Smooth muscle cell (in vitro differentiated cells): ENCODE measurements around the gene OR9Q1. TPM values are rescaled to one million over a fixed set of nuclear protein-coding genes. Genes with fewer than 3 reads are reported as not detected.

Source experiments
- DNase-seq: peaks from one replicate; lab custom pipeline; 2025; ENCODE audit not compliant: unreplicated experiment; lab: John Stamatoyannopoulos, UW
- H2AFZ ChIP-seq: fragments of 200-600 bp; sonication (generic); 2 replicates; pipeline ENCODE4 v1.6.0; 2016; ENCODE audit warnings: antibody characterized with exemption, low read depth, mild to moderate bottlenecking
- H3F3A ChIP-seq: fragments of 200-600 bp; sonication (generic); 2 replicates; pipeline ENCODE4 v1.6.0; 2017; ENCODE audit warnings: antibody characterized with exemption, low read depth
- H3K27ac ChIP-seq: fragments of 200-600 bp; sonication (generic); 2 replicates; pipeline ENCODE4 v1.5.1; 2016; ENCODE audit warnings: low read depth, mild to moderate bottlenecking
- H3K27me3 ChIP-seq: fragments of 200-600 bp; sonication (generic); 2 replicates; pipeline ENCODE4 v1.6.1; 2016; ENCODE audit warnings: low read depth, mild to moderate bottlenecking
- H3K36me3 ChIP-seq: fragments of 200-600 bp; sonication (generic); 2 replicates; pipeline ENCODE4 v1.5.1; 2016; ENCODE audit warnings: low read depth
- H3K4me1 ChIP-seq: fragments of 200-600 bp; sonication (generic); 2 replicates; pipeline ENCODE4 v1.5.1; 2016; ENCODE audit warnings: low read depth
- H3K4me2 ChIP-seq: fragments of 200-600 bp; sonication (generic); 2 replicates; pipeline ENCODE4 v1.6.0; 2016; ENCODE audit warnings: mild to moderate bottlenecking
- H3K4me3 ChIP-seq: fragments of 200-600 bp; sonication (generic); 2 replicates; pipeline ENCODE4 v1.5.1; 2016; ENCODE audit warnings: mild to moderate bottlenecking
- H3K79me2 ChIP-seq: fragments of 200-600 bp; sonication (generic); 2 replicates; pipeline ENCODE4 v1.6.0; 2016; ENCODE audit warnings: low read depth, mild to moderate bottlenecking
- H3K9ac ChIP-seq: fragments of 200-600 bp; sonication (generic); 2 replicates; pipeline ENCODE4 v1.6.0; 2016; ENCODE audit warnings: low read depth
- H3K9me3 ChIP-seq: fragments of 200-600 bp; sonication (generic); replicated peaks from 2 replicates; pipeline ENCODE4 v1.5.1; 2016; ENCODE audit warnings: low read depth
- H4K20me1 ChIP-seq: fragments of 200-600 bp; sonication (generic); 2 replicates; pipeline ENCODE4 v1.6.0; 2016; ENCODE audit warnings: low read depth
- CTCF ChIP-seq: fragments of 200-600 bp; sonication (generic); IDR thresholded peaks from 2 replicates; pipeline ENCODE4 v1.5.1; 2017; ENCODE audit warnings: borderline replicate concordance, mild to moderate bottlenecking, antibody characterized with exemption; ENCODE audit not compliant: insufficient read depth, poor library complexity, severe bottlenecking
- WGBS: methylation state at CpG from one replicate; pipeline ENCODE4 v1.1.7; 2016; ENCODE audit warnings: low lambda C conversion rate; 5-methylcytosine and 5-hydroxymethylcytosine counted together
- polyA plus RNA-seq: library from polyadenylated mRNA; unstranded; fragments of >200 nt; fragmentation: Nextera tagmentation; extraction: Ambion mirVana; gene quantifications from 2 replicates; pipeline ENCODE4 v1.2.1, GENCODE V29; 2016
- total RNA-seq: library from RNA; depleted of rRNA; stranded (reverse); fragments of >200 nt; gene quantifications from 2 replicates; pipeline ENCODE4 v1.2.3, GENCODE V29; 2014

Gene OR9Q1
- total and polyA plus RNA-seq, 2 experiments from 2014 or later: not detected

DNA sequence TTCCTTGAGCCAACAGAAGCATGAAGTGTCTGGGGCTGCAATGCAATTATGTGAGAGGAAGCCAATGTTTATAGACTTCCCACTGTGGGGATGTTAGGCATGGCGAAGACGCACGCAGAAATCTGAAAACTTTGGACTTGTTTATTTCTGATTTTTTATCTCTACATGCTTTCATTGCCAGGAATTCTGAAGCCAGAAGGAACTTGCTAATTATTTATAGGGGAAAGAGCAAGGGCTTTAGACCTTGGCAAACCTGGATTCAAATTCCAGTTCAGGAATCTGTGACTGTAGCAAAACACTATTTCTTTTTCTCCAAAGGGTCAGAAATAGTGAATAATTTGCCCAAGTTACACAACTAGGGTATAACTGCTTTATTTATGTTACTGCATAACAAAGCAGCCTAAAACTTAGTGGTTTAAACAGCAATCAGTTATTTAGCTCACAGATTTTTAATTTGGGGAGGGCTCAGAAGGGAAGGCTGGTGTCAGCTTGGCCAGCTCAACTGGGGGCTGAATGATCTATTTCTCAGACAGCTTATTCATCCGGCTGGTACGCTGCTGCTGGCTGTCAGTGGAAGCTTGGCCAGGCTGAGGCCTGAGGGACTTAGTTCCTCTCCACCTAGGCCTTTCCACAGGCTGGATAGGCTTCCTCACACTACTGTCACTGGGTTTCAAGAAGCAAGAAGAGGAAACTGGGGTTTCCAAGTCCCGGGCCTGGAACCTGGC, 5.2 kb downstream of the OR9Q1 start:
- H3K36me3 ChIP-seq: no peaks in the 10 kb centered on the region
- H3K27ac ChIP-seq: peak overlapping the region; percentile 77
- WGBS: 57% methylated on average over 6 of the region's 6 CpGs
- H3K4me3 ChIP-seq: no peak overlapping the region
- no peak overlapping the region for H2AFZ ChIP-seq
- no peaks in the 10 kb centered on the region for H4K20me1 ChIP-seq
- TF ChIP-seq CTCF: no peak
- no peaks in the 10 kb centered on the region for H3K79me2 ChIP-seq
- no peaks in the 10 kb centered on the region for H3K27me3 ChIP-seq
- DNase-seq: no peak
- no peaks in the 10 kb centered on the region for H3K9me3 ChIP-seq
- peaks cover 5% of the 10 kb centered on the region for H3K4me1 ChIP-seq
- H3F3A ChIP-seq: no peaks in the 10 kb centered on the region
- H3K4me2 ChIP-seq: peak overlapping the region; percentile 53
- peak overlapping the region; percentile 9 for H3K9ac ChIP-seq

GRCh38 chr11:58030653-58031052, 7.0 kb downstream of the OR9Q1 start, which contains the start of gene OR6Q1:
Gene OR6Q1 (plus strand): TSS chr11:58030953. CDS start chr11:58030953, 0 bp downstream.
- Histone ChIP-seq H2AFZ (no peak within 1 kb of the TSS), H3K79me2 (no peaks in the 10 kb centered on the region), H3K27ac (peak within 1 kb of the TSS; percentile 77), H3K27me3 (no peaks in the 10 kb centered on the region), H3F3A (no peaks in the 10 kb centered on the region), H3K4me1 (peaks cover 5% of the 10 kb centered on the region), H3K4me2 (peak within 1 kb of the TSS; percentile 8), H4K20me1 (no peaks in the 10 kb centered on the region), H3K36me3 (no peaks in the 10 kb centered on the region), H3K9ac (no peak within 1 kb of the TSS), H3K4me3 (no peak within 1 kb of the TSS), H3K9me3 (no peaks in the 10 kb centered on the region)
- no peak for TF ChIP-seq CTCF
- no peak for DNase-seq

GRCh38 chr11:58034471-58034870, 10.8 kb downstream of the OR9Q1 start:
- no peak overlapping the region for H3K4me3 ChIP-seq
- TF ChIP-seq CTCF: no peak
- no peak overlapping the region for H3K27ac ChIP-seq
- WGBS: 89% methylated on average over 2 of the region's 2 CpGs
- H3K9me3 ChIP-seq: no peaks in the 10 kb centered on the region
- no peaks in the 10 kb centered on the region for H3F3A ChIP-seq
- no peak overlapping the region for H3K4me2 ChIP-seq
- H3K27me3 ChIP-seq: no peaks in the 10 kb centered on the region
- H3K9ac ChIP-seq: no peak overlapping the region
- no peaks in the 10 kb centered on the region for H3K4me1 ChIP-seq
- no peaks in the 10 kb centered on the region for H3K36me3 ChIP-seq
- DNase-seq: no peak
- H3K79me2 ChIP-seq: no peaks in the 10 kb centered on the region
- no peak overlapping the region for H2AFZ ChIP-seq
- H4K20me1 ChIP-seq: no peaks in the 10 kb centered on the region

DNA sequence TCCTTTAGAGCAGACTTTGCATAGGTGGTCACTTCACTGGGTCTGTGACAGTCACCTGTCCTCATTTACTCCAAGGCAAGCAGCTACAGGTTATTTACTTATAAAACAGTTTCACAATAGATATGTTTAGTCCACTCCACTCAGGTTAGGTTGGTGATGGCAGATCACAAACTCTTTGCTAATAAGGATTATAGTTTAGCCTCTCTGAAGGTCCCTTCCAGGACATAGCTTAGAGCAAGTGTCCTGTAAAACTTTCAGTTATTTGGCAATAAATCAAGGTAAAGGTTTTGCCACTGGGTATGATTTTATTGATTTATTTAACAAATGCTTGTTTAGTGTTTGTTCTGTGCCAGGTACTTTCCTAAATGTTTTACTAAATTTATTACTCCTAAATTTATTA, 15.9 kb downstream of the OR9Q1 start:
- Histone ChIP-seq H2AFZ (no peak overlapping the region), H3K36me3 (no peaks in the 10 kb centered on the region), H3K27ac (no peak overlapping the region), H3K4me1 (no peaks in the 10 kb centered on the region), H3K79me2 (no peaks in the 10 kb centered on the region), H3F3A (no peaks in the 10 kb centered on the region), H3K9ac (no peak overlapping the region), H3K9me3 (no peaks in the 10 kb centered on the region), H3K4me2 (no peak overlapping the region), H4K20me1 (no peaks in the 10 kb centered on the region), H3K4me3 (no peak overlapping the region), H3K27me3 (no peaks in the 10 kb centered on the region)
- no peak for DNase-seq
- no peak for TF ChIP-seq CTCF
